HG03196 (cell line): ENCODE measurements around the gene ZNF576.
"Not testable (repeated sequence)": the region's sequence is repeated elsewhere in the genome, so short reads cannot be mapped to it uniquely, and the experiment has no call there.

Experiments
- ATAC-seq: cut with Tn5 transposase; IDR thresholded peaks from one replicate; pipeline ENCODE4 v1.9.1; 2021; ENCODE audit not compliant: unreplicated experiment

Gene ZNF576

GRCh38 chr19:43599635-43600295, 3.4 kb downstream of the ZNF576 start:
- no peak for ATAC-seq

GRCh38 chr19:43600326-43600725, 3.9 kb downstream of the ZNF576 start:
- not testable (repeated sequence) for ATAC-seq

- no peak for ATAC-seq
Observed at GRCh38 chr19:43605875-43606568, 9.6 kb downstream of the ZNF576 start.

- ATAC-seq, result no peak
Observed at GRCh38 chr19:43606569-43607229, 10.3 kb downstream of the ZNF576 start.

GRCh38 chr19:43607238-43608205, 11.1 kb downstream of the ZNF576 start:
- ATAC-seq, result no peak

- no peak for ATAC-seq
Observed at GRCh38 chr19:43609872-43610271, 13.5 kb downstream of the ZNF576 start.

- no peak for ATAC-seq
Observed at GRCh38 chr19:43610493-43610892, 14.1 kb downstream of the ZNF576 start.

- no peak for ATAC-seq
Observed at GRCh38 chr19:43611788-43612187, 15.4 kb downstream of the ZNF576 start, which contains the start of gene SRRM5. Gene SRRM5 (plus strand): TSS chr19:43612088. CDS start chr19:43612122, 34 bp downstream.

GRCh38 chr19:43612374-43612773, 16.0 kb downstream of the ZNF576 start:
- no peak for ATAC-seq

GRCh38 chr19:43616306-43616705, 19.9 kb downstream of the ZNF576 start:
- no peak for ATAC-seq

- ATAC-seq, result no peak
Observed at GRCh38 chr19:43616954-43617353, 20.6 kb downstream of the ZNF576 start.

GRCh38 chr19:43618921-43619261, 22.5 kb downstream of the ZNF576 start:
- ATAC-seq, result peak; percentile 23

- peak; percentile 74 for ATAC-seq
Observed at GRCh38 chr19:43619262-43620060, 23.1 kb downstream of the ZNF576 start, which contains the start of gene ZNF428. Gene ZNF428 (minus strand): TSS chr19:43619629. CDS start chr19:43614304, 5,325 bp downstream.

GRCh38 chr19:43620061-43621001, 23.9 kb downstream of the ZNF576 start:
- no peak for ATAC-seq

- ATAC-seq, result no peak
Observed at GRCh38 chr19:43622070-43622469, 25.7 kb downstream of the ZNF576 start.

- no peak for ATAC-seq
Observed at GRCh38 chr19:43622956-43623355, 26.6 kb downstream of the ZNF576 start.

GRCh38 chr19:43623889-43624670, 27.7 kb downstream of the ZNF576 start:
- ATAC-seq, result no peak

- ATAC-seq, result no peak
Observed at GRCh38 chr19:43624933-43625332, 28.5 kb downstream of the ZNF576 start.
